Ureter (tissue), 1 donor: ENCODE results near the gene LEMD3. TPM values are rescaled to one million over a fixed set of nuclear protein-coding genes. Genes with fewer than 3 reads are reported as not detected.

Experiments
- DNase-seq: peaks from one replicate; pipeline ENCODE4 v3.0.0-alpha.2; 2020; ENCODE audit warnings: low spot score
- total RNA-seq: library from RNA; stranded (reverse); gene quantifications from one replicate; pipeline ENCODE4 v1.2.4, GENCODE V29; 2023
- donor health status: DM: yes; HTN: yes; CAD: no.

The LEMD3 gene
- total RNA-seq, 1 donor from 2014 or later = 27.5 TPM

DNA sequence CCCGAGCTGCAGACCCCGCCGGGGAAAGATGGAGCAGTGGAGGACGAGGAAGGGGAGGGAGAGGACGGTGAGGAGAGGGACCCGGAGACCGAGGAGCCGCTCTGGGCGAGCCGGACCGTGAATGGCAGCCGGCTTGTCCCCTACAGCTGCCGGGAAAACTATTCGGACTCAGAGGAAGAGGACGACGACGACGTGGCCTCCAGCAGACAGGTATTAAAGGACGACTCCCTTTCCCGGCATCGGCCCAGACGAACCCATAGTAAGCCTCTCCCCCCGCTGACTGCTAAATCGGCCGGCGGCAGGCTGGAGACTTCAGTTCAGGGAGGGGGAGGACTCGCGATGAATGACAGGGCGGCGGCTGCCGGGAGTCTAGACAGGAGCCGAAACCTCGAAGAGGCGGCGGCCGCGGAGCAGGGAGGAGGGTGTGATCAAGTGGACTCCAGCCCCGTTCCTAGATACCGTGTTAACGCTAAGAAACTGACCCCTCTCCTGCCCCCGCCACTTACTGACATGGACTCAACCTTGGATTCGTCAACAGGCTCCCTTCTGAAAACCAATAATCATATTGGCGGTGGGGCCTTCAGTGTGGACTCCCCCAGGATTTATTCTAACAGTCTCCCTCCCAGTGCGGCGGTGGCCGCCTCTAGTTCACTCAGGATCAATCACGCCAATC, 962 bp downstream of the LEMD3 start:
- peak; percentile 56 for DNase-seq

DNA sequence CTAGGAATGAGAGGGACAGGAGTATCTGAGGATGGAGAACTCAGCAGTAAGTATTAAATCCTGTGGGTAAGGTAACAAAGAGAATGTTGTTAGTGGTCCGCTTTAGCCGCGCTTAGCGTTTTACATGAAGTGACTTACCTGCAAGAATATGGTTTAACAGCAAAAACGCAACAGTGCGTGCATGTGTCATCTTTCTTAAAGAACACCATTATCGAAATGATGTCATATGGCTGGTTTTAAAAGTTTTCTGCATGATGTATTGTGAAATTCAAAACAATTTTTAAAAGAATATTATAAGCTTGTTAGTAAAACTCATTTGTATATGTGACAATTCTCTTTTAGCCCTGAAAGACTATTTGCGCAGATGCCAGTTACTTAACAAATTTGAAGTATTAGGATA, 1.7 kb downstream of the LEMD3 start:
- DNase-seq = no peak

DNA sequence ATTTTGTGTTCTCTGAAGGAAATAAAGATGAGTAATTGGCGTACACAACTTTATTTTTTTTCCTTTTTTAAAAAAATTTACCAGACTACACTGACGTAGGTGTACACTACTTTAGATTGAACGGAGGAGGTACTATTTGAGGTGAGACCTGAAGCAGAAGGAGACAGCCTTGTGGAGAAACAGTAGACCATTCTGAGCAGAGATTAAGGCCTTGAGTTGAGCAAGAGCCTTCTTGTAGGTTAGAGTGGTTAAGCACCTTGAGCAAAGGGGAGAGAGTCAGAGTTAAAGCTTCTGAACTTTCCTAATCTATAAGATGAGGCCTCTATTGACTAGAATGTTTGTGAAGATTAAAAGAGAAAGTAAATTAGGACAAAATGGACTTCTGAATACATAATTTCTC, 2.5 kb downstream of the LEMD3 start:
- DNase-seq = no peak

DNA sequence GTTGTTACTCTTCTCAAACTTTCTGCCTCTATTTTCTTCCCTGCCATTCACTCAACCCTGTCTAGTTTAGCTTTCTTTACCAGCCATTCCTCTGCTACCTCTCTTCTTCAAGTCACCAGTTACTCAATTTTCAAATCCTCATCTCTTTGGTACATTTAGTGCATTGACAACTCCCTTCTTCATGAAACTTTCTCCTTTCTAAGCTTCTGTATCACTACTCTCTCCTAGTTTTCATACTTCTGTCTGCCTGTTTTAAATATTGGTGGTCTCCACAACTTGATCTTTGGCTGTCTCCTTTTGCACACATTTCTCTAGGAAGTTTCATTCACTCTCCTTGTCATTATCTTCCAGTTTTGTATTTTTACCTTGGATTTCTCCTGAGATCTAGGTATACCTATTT, 6.0 kb downstream of the LEMD3 start:
- no peak for DNase-seq

DNA sequence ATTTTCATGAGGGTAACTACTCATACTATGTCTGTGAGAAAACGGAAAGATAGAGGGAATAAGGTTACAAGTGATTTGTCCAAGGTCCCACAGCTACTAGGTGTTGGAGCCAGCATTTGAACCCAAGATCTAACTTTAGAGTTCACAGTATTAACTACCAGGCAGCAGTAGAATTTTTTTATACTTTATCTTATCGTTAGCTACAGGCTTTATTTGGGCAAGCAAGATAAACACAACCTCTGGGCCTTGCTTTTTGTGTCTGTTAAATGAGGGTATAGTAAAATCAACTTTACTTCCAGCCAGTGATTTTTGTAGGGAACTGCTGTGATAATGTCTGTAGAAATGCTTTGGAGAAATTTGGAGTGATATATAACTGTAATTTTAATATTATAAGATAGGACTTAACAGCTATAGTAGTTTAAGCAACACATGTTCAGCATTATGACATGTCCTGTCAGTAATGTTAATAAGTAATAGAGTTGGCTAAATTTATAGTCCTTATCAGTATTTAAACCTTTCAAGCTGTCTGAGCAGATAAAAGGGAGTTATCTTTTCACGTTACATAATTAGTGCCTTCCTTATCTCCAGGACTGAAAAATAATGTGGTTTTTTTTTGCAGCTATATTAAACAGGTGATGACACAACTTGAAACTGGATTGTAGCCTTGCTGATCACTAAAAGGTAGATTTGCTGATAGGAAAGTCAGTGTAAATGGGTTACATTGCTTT, 12.8 kb downstream of the LEMD3 start:
- DNase-seq = no peak

DNA sequence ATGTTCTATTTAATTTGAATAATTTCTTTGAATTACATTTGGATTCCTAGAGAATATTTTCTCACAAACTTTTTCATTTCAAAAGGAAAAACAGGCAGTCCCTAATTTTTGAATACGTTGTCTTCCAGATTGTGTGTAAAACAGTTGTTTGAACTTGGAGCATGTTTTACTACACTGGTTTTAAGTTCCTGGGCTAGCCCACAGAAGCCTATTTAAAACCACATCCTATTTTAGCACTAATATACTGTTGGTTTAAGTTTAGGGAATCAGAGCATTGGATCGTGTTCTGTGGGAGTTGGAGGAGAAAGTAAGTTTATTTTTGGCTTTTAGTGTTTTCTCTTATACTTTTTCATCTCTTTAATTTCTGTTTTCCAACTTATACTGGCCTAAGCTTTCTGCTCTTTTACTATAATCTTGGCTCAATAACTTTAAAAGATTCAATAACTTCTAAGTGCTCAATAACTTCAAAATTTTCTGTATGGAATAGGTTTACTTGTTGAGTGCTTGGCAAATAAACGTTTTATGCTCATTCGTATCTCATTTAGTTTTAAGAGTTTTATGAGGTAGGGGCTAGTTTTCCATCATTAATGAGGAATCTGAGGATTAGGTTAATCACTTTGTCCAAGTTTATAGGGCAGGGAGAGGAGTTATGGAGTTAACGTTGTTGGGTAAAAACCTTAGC, 14.9 kb downstream of the LEMD3 start:
- DNase-seq = no peak

DNA sequence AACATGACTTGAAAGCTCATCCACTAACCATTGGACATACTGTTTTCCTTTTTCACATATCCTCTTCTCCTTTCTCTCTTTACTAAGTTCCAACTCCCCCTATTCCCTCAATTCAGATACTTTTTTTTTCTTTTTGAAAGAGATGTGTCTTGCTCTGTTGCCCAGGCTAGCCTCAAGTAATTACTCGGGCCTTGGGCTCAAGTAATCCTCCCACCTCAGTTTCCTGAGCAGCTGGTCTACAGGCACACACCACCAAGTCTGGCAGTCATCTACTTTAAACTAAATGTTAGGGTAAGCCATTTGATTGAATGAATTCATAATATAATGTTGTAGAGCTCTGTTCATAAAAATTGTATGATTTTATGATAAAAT, 15.5 kb downstream of the LEMD3 start:
- DNase-seq = no peak

DNA sequence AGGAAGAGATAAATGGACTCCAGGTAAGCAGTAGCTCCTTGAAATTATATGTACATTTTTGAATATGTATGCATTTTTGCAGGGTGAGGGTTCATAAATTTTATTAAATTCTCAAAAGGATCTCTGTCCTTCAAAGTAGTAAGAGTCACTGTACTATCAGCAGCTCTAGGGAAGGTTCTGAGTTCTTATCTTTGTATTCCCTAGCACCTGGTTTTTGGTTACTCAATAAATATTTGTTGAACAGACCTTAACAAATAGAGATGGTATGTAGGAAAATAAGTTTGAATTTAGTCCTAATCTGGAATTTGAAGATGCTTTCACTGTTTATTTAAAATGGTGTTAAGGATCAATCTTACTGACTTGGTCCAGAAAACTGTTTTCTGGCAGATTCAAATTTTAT, 18.3 kb downstream of the LEMD3 start:
- no peak for DNase-seq

DNA sequence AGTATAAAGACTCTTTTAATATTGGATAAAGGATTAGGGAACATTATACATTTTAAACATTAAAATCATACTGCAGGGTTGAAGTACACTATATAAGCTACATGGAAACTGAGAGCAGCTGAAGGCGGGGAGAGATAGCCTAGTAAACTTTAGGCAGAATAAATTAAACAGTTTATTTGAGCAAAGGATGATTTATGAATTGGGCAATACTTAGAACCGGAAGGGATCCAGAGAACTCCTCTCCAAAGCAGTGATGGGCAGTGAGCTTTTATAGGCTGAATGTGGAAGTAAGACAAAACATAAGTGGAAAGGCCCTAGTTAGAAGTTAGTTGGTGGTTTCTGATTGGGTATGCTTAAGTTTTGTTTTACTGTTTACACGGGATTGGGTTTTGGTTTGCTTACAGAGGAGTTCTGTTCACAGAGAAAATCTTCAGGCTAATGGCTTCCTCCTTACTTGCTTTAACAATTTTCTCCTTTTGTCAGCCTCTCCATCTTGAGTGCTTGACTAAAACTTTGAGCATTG, 18.9 kb downstream of the LEMD3 start:
- no peak for DNase-seq

DNA sequence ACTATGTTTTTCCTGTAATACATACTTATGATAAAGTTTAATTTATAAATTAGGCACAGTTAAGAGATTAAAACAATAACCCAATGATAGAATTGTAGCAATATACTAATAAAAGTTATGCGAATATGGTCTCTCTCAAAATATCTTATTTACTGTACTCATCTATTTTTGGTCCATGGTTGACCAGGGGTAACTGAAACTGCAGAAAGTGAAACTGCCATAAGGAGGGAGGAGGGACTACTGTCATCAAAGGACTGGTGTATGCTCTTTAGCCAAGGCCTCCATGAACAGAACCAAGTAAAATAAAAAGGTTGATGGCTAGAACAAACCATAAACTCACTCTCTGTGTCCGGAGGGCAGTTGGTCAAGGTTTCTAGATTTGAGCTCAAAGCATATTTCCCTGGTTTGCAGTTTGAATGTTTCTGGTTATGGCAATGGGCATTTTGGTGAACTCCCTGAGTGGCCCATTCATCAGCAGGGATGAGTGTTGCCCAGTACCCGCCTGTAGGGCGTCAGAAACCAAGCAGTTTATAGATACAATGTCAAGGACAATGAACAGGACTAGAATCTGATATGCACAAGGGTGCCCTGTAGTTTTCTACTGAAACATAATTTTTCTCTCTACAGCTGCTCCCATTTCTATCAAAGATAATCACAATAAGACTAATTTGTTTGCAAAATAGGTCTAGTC, 19.8 kb downstream of the LEMD3 start:
- DNase-seq = no peak

DNA sequence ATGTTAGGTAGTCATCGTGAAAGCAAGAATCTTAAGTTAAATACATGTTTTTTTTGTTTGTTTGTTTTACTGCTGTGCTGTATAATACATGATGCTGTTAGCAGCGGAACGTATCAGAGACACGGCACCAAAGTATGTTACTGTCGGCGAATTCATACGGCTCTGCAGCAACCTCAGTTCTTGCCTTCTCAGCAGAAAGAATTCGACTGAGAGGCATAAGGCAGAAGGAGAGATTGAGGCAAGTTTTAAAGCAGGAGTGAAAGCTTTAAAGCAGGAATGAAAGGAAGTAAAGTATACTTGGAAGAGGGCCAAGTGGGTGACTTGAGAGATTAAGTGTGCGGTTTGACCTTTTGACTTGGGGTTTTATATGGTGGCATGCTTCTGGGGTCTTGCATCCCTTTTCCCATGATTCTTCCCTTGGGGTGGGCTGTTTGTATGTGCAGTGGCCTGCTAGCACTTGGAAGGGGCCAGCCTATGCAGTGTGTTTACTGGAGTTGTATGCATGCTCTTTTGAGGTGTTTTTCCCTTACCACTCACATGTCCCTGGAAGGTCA, 23.7 kb downstream of the LEMD3 start:
- DNase-seq = no peak

DNA sequence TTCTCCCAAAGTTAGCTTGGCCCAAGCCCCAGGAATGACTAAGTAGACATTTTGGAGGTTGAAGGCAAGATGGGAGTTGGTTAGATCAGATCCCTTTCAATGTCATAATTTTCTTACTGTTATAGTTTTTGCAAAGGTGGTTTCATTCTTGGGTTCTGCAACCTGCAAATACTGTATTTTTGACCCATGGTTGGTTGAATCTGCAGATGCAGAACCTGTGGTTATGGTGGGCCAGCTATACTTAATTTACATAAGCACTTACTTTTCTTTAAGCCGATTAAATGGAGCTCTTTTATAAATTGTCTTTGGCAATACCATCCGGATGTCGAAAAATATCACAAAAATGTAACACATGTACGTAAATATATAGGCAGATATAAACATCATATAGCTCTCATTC, 25.6 kb downstream of the LEMD3 start:
- DNase-seq = no peak

DNA sequence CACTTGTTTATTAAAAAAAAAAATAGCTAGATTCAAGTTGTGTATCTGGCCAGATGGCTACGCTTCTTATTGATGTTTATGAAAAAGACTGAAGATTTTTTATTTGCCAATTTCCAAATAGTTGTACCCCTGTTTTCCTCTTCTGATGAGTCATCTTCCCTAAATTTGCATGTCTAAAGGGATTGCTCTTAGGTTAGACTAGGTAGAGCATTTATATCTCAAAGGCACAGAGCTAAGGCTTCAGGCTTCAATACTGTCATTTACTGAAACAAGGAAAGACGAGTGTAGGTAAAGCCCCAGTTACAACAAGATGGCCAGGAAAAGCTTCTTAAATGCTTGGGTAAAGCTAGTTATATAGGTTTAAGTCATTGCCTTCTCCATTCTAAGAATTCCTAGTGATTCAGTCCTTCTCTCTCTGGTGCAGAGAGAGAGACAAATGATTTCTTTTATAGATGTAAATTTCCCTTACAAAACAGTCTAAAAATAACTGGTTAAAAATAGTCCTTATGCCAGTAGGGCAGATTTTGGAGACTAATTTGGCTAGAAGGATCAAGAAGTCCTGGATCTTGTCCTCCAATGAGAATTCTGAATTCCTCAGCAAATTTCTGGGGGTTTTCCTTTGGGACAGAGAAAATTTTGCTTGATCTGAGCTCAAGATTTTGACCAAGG, 26.1 kb downstream of the LEMD3 start:
- DNase-seq = no peak

DNA sequence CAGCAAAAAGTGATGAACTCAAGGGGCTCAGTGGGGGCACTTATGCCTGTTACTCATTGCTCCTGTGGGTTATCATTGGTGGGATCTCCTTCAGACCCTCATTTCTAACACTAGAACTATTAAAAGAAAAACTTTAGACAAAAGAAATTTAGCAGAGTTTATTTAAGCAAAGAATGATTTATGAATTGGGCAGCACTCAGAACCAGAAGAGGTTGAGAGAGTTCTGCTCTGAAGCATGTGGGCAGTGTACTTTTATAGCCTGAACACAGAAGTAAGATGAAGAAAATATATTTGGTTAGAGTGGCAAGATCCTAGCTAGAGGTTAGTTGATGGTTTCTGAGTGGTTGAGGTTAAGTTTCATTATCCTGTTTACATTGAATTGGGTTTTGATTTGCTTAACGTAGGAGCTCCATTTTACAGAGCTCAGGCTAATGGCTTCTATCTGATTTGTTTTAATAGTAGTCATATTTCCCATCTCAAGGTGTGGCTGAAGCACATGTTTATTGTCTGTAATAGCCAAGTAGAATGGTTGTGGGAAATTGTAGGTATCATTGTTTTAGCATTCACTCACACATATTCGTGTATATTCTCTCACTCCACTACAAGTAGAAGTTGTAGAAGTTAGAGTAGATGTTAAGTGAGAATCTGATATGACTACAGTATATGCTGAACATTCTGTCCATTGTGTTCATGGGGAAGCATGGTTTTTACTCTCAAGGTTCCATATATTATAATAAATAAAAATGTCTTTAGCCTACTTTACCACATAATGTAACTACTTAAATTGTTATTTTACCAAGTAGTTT, 27.6 kb downstream of the LEMD3 start:
- DNase-seq = no peak

DNA sequence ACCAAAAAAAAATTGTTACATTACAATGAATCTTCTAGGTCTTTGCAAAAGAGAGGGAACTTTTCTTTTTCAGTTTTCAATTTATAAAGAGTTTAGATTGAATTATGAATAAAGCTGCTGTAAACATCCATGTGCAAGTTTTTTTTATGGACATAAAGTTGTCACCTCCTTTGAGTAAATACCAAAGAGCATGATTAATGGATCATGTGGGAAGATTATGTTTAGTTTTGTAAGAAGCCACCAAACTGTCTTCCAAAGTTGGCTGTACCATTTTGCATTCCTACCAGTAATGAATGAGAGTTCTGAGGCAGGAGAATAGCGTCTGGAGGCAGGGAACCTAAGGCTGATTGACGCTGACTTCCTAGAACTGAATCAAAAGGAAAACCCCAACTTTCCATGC, 30.2 kb downstream of the LEMD3 start:
- no peak for DNase-seq

DNA sequence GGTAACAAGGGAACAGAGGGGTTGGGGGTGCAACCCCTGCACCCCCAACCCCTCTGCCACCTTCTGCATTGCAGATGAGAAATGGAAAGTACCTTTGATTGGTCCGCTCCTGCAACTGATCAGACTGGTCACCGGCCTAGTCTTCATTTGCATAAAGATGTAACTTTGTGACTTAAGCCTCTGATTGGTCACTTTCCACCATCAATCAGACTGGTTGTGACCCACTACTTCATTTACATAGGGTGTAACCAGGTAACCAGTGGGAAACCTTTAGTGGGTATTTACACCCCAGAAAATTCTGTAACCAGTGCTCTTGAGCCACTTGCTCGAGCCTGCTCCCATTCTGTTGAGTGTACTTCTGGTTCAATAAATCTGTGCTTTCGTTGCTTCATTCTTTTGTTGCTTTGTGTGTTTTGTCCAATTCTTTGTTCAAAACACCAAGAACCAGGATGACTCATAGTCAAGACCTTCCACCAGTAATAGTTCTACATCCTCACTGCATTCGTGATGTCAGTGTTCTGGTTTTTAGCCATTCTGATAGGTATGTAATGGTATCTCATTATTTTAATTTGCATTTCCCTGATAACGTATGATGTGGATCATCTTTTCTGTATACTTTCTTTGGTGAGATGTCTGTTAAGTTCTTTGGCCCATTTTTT, 30.8 kb downstream of the LEMD3 start:
- no peak for DNase-seq

DNA sequence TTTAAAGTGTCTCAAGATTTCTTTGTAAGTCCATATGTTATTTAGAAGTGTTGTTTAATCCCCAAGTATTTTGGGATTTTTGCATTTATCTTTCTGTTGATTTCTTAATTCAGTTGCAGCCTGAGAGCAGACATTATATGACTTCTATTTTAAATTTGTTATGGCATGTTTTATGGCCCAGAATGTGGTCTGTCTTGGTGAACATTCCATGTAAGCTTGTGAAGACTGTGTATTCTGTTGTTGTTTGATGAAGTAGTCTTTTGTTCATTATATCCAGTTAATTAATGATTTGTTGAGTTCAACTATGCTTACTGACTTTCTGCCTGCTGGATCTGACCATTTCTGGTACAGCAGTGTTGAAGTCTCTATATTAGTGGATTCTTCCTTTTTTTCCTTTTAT, 34.0 kb downstream of the LEMD3 start:
- DNase-seq = no peak

DNA sequence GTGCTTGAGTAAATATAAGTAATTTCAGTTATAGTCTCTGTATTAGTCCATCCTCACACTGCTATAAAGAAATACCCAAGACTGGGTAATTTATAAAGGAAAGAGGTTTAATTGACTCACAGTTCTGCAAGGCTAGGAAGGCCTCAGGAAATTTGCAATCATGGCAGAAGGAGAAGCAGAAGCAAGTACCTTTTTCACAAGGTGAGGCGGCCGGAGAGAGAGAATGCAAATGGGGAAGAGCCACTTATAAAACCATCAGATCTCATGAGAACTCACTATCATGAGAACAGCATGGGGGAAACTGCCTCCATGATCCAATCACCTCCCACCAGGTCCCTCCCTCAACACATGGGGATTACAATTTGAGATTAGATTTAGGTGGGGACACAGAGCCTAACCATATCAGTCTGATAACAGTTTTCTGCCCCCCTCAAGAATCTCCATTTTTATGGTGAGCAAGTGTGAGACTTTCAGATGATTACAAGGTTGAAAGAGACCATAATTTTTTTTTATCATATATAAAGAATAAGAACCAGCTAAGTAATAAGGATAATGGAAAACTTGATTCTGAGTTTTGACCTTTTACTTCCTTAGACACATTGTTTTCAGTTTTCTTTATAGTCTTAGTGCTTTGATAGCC, 35.6 kb downstream of the LEMD3 start:
- no peak for DNase-seq

DNA sequence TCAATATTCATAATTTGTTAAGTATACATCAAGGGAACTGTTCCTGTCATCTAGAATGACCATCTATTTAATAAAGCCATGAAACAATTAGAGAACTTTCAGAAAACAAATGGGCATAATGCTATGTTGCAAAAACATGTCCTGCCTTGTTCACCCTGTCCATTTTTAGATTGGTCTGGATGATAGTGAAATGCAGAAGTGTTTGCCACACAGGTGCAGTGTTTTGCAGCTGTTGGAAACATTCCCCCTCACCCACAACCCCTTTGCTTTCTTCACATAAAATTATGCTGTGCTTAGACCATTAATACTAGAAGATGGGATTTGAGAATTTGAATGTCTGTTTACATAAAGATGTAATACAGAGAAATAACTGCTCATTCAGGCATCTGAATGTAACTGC, 36.5 kb downstream of the LEMD3 start:
- no peak for DNase-seq

DNA sequence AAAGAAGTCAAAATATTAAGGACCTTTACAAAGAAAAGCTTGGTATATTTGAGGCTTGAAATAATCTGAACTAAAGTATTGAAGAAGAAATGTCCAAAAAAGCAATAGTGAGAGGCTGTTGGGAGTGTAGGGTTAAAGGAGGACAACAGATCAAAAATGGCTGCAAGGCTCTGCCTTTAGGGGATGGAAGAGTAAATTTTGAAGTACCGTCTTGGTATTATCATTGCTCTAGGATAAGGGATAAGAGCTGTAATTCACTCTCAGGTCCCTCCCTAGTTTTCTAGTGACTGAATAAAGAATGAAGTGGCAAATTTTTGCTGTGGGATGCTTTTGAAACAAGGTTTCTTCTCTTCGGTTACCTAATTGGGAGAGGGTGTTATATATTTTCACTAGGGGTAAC, 38.7 kb downstream of the LEMD3 start:
- DNase-seq = no peak
